H9 (cell line): ENCODE data around the gene CARD11. TPM values are rescaled to one million over a fixed set of nuclear protein-coding genes. Genes with fewer than 3 reads are reported as not detected.

Experiments used
- DNase-seq: peaks from one replicate; pipeline ENCODE4 v3.0.0-alpha.2; 2017
- H2AFZ ChIP-seq: one replicate; pipeline ENCODE4 v1.6.1; 2013; ENCODE audit warnings: mild to moderate bottlenecking, low read length, control low read depth, moderate library complexity
- H2AK5ac ChIP-seq: 2 replicates; pipeline ENCODE4 v1.6.1; 2013; ENCODE audit warnings: low read length, control low read depth, mixed read lengths; ENCODE audit not compliant: insufficient read length
- H2BK120ac ChIP-seq: one replicate; pipeline ENCODE4 v1.6.1; 2013; ENCODE audit warnings: low read depth, mild to moderate bottlenecking, low read length, control low read depth, inconsistent platforms; ENCODE audit not compliant: poor library complexity, severe bottlenecking
- H2BK12ac ChIP-seq: 2 replicates; pipeline ENCODE4 v1.6.1; 2013; ENCODE audit warnings: low read length, control low read depth, mixed read lengths, low read depth; ENCODE audit not compliant: insufficient read length
- H2BK15ac ChIP-seq: 2 replicates; pipeline ENCODE4 v1.6.1; 2013; ENCODE audit warnings: low read depth, low read length, control low read depth
- H2BK20ac ChIP-seq: one replicate; pipeline ENCODE4 v1.6.1; 2013; ENCODE audit warnings: low read depth, mild to moderate bottlenecking, low read length, control low read depth, inconsistent platforms; ENCODE audit not compliant: poor library complexity, severe bottlenecking
- H2BK5ac ChIP-seq: 2 replicates; pipeline ENCODE4 v1.6.1; 2013; ENCODE audit warnings: low read length, control low read depth, mixed read lengths; ENCODE audit not compliant: insufficient read length
- H3K14ac ChIP-seq: 2 replicates; pipeline ENCODE4 v1.6.1; 2013; ENCODE audit warnings: low read length, control low read depth; ENCODE audit not compliant: insufficient read depth
- H3K18ac ChIP-seq: 2 replicates; pipeline ENCODE4 v1.6.1; 2013; ENCODE audit warnings: low read depth, mild to moderate bottlenecking, mixed read lengths, low read length, control low read depth; ENCODE audit not compliant: insufficient read length
- H3K23ac ChIP-seq: 2 replicates; pipeline ENCODE4 v1.6.1; 2013; ENCODE audit warnings: low read length, control low read depth, mixed read lengths, low read depth; ENCODE audit not compliant: insufficient read length
- H3K23me2 ChIP-seq: 2 replicates; pipeline ENCODE4 v1.6.1; 2013; ENCODE audit warnings: low read depth, mild to moderate bottlenecking, mixed read lengths, low read length, control low read depth; ENCODE audit not compliant: insufficient read length, poor library complexity, severe bottlenecking
- H3K27ac ChIP-seq: 2 replicates; pipeline ENCODE4 v1.5.1; 2013; ENCODE audit warnings: low read length, control low read depth, mixed read lengths, low read depth; ENCODE audit not compliant: insufficient read length
- H3K27me3 ChIP-seq: 2 replicates; pipeline ENCODE4 v1.6.1; 2013; ENCODE audit warnings: low read length, control low read depth, inconsistent platforms; ENCODE audit not compliant: insufficient read depth
- H3K4ac ChIP-seq: 2 replicates; pipeline ENCODE4 v1.6.1; 2013; ENCODE audit warnings: low read depth, mild to moderate bottlenecking, control low read depth, inconsistent platforms, low read length, moderate library complexity
- H3K4me1 ChIP-seq: 2 replicates; pipeline ENCODE4 v1.6.1; 2013; ENCODE audit warnings: low read length, control low read depth, inconsistent platforms; ENCODE audit not compliant: insufficient read depth
- H3K4me2 ChIP-seq: 2 replicates; pipeline ENCODE4 v1.6.1; 2013; ENCODE audit warnings: low read length, control low read depth, mixed read lengths; ENCODE audit not compliant: insufficient read length, insufficient read depth
- H3K56ac ChIP-seq: 2 replicates; pipeline ENCODE4 v1.6.1; 2013; ENCODE audit warnings: low read depth, mild to moderate bottlenecking, mixed read lengths, low read length, control low read depth; ENCODE audit not compliant: insufficient read length
- H3K79me1 ChIP-seq: 2 replicates; pipeline ENCODE4 v1.6.1; 2013; ENCODE audit warnings: low read depth, mild to moderate bottlenecking, moderate library complexity, low read length, control low read depth, inconsistent platforms; ENCODE audit not compliant: insufficient read depth, poor library complexity, severe bottlenecking
- H3K79me2 ChIP-seq: 2 replicates; pipeline ENCODE4 v1.6.1; 2013; ENCODE audit warnings: low read length, control low read depth, inconsistent platforms; ENCODE audit not compliant: insufficient read depth
- H3K9ac ChIP-seq: 2 replicates; pipeline ENCODE4 v1.6.1; 2013; ENCODE audit warnings: low read length, control low read depth, mixed read lengths; ENCODE audit not compliant: insufficient read length; ENCODE audit errors: extremely low read depth
- H3K9me3 ChIP-seq: one replicate; pipeline ENCODE4 v1.6.1; 2013; ENCODE audit warnings: low read depth, low read length, inconsistent platforms; ENCODE audit not compliant: control insufficient read depth
- H3T11ph ChIP-seq: one replicate; pipeline ENCODE4 v1.6.1; 2013; ENCODE audit warnings: mild to moderate bottlenecking, low read length, control low read depth, inconsistent platforms
- H4K20me1 ChIP-seq: one replicate; pipeline ENCODE4 v1.6.1; 2013; ENCODE audit not compliant: control insufficient read depth, insufficient read length, insufficient read depth
- H4K5ac ChIP-seq: 2 replicates; pipeline ENCODE4 v1.6.1; 2013; ENCODE audit warnings: low read depth, mild to moderate bottlenecking, mixed read lengths, low read length, control low read depth; ENCODE audit not compliant: insufficient read length
- H4K8ac ChIP-seq: replicated peaks from 2 replicates; pipeline ENCODE4 v1.6.1; 2013; ENCODE audit warnings: low read length, control low read depth, mixed read lengths, low read depth; ENCODE audit not compliant: insufficient read length
- H4K91ac ChIP-seq: 2 replicates; pipeline ENCODE4 v1.6.1; 2013; ENCODE audit warnings: low read depth, mild to moderate bottlenecking, moderate library complexity, mixed read lengths, low read length, control low read depth; ENCODE audit not compliant: insufficient read length
- H3K27ac Mint-ChIP-seq, 3 experiments: 2 replicates in 2 of 3; 3 replicates in 1 of 3; pipeline ENCODE4 v1.8.0; 2020 to 2021; ENCODE audit warnings: mixed read lengths in 3 of 3, mild to moderate bottlenecking in 1 of 3, moderate library complexity in 1 of 3
- H3K27me3 Mint-ChIP-seq: 2 replicates; pipeline ENCODE4 v1.8.0; 2021; ENCODE audit warnings: low read depth, mild to moderate bottlenecking, moderate library complexity, mixed read lengths
- H3K36me3 Mint-ChIP-seq, 3 experiments: 2 replicates in 2 of 3; 3 replicates in 1 of 3; pipeline ENCODE4 v1.8.0; 2020 to 2021; ENCODE audit warnings: low read depth in 3 of 3, mixed read lengths in 3 of 3; ENCODE audit not compliant: insufficient read depth in 1 of 3
- H3K4me1 Mint-ChIP-seq, 2 experiments: 2 replicates each; pipeline ENCODE4 v1.8.0; 2020; ENCODE audit warnings: mixed read lengths in 2 of 2
- H3K4me3 Mint-ChIP-seq, 2 experiments: 2 replicates in 1 of 2; 3 replicates in 1 of 2; pipeline ENCODE4 v1.8.0; 2020 to 2021; ENCODE audit warnings: mild to moderate bottlenecking in 2 of 2, mixed read lengths in 2 of 2, moderate library complexity in 1 of 2
- H3K9me3 Mint-ChIP-seq, 2 experiments: 2 replicates in 1 of 2; 3 replicates in 1 of 2; pipeline ENCODE4 v1.8.0; 2020; ENCODE audit warnings: mild to moderate bottlenecking in 2 of 2, mixed read lengths in 2 of 2, moderate library complexity in 1 of 2
- WGBS: extraction: QIAGEN DNeasy Blood & Tissue Kit; methylation state at CpG from one replicate; pipeline ENCODE4 v1.1.7; 2013; ENCODE audit warnings: missing lambda C conversion rate, low lambda C conversion rate, mixed read lengths; ENCODE audit not compliant: insufficient read length; ENCODE audit errors: extremely low coverage; 5-methylcytosine and 5-hydroxymethylcytosine counted together
- total RNA-seq: library from RNA; stranded (reverse); gene quantifications from 2 replicates; pipeline ENCODE4 v1.2.1, GENCODE V29; 2021
- TF ChIP-seq, protein P1 (sequence below): fragments of 200-600 bp; sonication (generic); conservative IDR thresholded peaks from 3 replicates; pipeline ENCODE4 v1.8.0; 2021; ENCODE audit warnings: antibody characterized with exemption, mild to moderate bottlenecking

The CARD11 gene
- total RNA-seq, 1 experiment from 2014 or later, result 20.0 TPM

DNA sequence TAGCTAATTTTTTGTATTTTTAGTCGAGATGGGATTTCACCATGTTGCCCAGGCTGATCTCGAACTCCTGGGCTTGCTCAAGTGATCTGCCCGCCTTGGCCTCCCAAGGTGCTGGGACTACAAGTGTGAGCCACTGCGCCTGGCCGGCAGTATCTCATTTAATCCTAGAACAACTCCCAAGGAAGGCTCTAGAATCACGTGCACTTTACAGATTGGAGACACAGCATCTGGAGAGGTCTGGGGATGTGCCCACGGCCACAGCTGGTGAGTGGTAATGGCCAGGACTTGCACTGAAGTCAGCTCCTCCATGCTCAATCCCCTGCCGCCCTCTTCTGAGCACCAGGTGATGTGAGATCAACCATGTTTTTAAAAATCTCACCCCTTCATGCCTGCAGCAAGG is 43.1 kb downstream of the CARD11 start:
- DNase-seq, result no peak
- Histone ChIP-seq H3K9me3 (no peaks in the 10 kb centered on the region), H3K14ac (no peak overlapping the region), H2BK20ac (no peak overlapping the region), H3K56ac (no peak overlapping the region), H3K18ac (no peak overlapping the region), H4K5ac (no peak overlapping the region), H4K8ac (no peak overlapping the region), H3K4me2 (no peak overlapping the region), H2BK15ac (no peak overlapping the region), H3K9ac (no peak overlapping the region), H3T11ph (no peak overlapping the region), H2AK5ac (no peak overlapping the region), H3K27me3 (no peaks in the 10 kb centered on the region), H3K23ac (no peak overlapping the region), H2BK12ac (no peak overlapping the region), H3K79me2 (no peaks in the 10 kb centered on the region), H3K4ac (no peak overlapping the region), H4K20me1 (no peaks in the 10 kb centered on the region), H2AFZ (no peak overlapping the region), H3K23me2 (no peaks in the 10 kb centered on the region), H3K4me1 (no peaks in the 10 kb centered on the region), H4K91ac (no peak overlapping the region), H3K79me1 (no peaks in the 10 kb centered on the region), H3K27ac (no peak overlapping the region), H2BK5ac (no peak overlapping the region), H2BK120ac (no peak overlapping the region)
- H3K4me3 Mint-ChIP-seq, result no peak overlapping the region
- H3K27ac Mint-ChIP-seq, result no peak overlapping the region
- TF ChIP-seq, protein P1, sequence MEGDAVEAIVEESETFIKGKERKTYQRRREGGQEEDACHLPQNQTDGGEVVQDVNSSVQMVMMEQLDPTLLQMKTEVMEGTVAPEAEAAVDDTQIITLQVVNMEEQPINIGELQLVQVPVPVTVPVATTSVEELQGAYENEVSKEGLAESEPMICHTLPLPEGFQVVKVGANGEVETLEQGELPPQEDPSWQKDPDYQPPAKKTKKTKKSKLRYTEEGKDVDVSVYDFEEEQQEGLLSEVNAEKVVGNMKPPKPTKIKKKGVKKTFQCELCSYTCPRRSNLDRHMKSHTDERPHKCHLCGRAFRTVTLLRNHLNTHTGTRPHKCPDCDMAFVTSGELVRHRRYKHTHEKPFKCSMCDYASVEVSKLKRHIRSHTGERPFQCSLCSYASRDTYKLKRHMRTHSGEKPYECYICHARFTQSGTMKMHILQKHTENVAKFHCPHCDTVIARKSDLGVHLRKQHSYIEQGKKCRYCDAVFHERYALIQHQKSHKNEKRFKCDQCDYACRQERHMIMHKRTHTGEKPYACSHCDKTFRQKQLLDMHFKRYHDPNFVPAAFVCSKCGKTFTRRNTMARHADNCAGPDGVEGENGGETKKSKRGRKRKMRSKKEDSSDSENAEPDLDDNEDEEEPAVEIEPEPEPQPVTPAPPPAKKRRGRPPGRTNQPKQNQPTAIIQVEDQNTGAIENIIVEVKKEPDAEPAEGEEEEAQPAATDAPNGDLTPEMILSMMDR, result no peak
- no peaks in the 10 kb centered on the region; the same call in 1 of the 2 replicates for H3K27me3 Mint-ChIP-seq
- WGBS, result no CpG with 5 or more reads among the region's 8 CpGs
- peaks cover under 1 to 6% (median 2%) of the 10 kb centered on the region in 3 experiments; a peak in 6 of 7 replicates for H3K36me3 Mint-ChIP-seq
- H3K4me1 Mint-ChIP-seq, result peaks cover 2 to 3% of the 10 kb centered on the region in 2 experiments; a peak in 3 of 4 replicates
- H3K9me3 Mint-ChIP-seq, result peaks cover 0 to 4% of the 10 kb centered on the region in 2 experiments; a peak in 1 of 5 replicates
